Psoas muscle (tissue), 8 donors: ENCODE results near the gene PRRG1. TPM values are rescaled to one million over a fixed set of nuclear protein-coding genes. Genes with fewer than 3 reads are reported as not detected.
A peak's percentile ranks its signal among the peaks of the same experiment; 100 is the strongest.
"Not testable (repeated sequence)": the region's sequence is repeated elsewhere in the genome, so short reads cannot be mapped to it uniquely, and the experiment has no call there.

Source experiments
- ATAC-seq, 4 donors: fragments of 200-7000 bp; cut with Tn5 transposase; one replicate each; pipeline ENCODE4 v1.9.1; 2020; ENCODE audit warnings: moderate library complexity in 3 of 4, mild to moderate bottlenecking in 2 of 4
- DNase-seq, 2 donors: peaks; one replicate each; pipeline ENCODE4 v3.0.0-alpha.2; 2020
- H3K27ac ChIP-seq: fragments of 200-600 bp; one replicate; pipeline ENCODE4 v1.8.0; 2022
- H3K27me3 ChIP-seq, 3 donors: fragments of 200-600 bp in 1 of 3; one replicate each; pipeline versions ENCODE4 v1.6.1 to v1.8.0; 2013 to 2022; ENCODE audit warnings: low read length in 2 of 3, mild to moderate bottlenecking in 2 of 3, moderate library complexity in 1 of 3; ENCODE audit not compliant: insufficient read depth in 3 of 3
- H3K36me3 ChIP-seq, 2 donors: fragments of 200-600 bp in 1 of 2; one replicate each; pipeline versions ENCODE4 v1.6.1 to v1.8.0; 2013 to 2022; ENCODE audit warnings: low read depth in 1 of 2, mild to moderate bottlenecking in 1 of 2, moderate library complexity in 1 of 2; ENCODE audit not compliant: insufficient read depth in 1 of 2
- H3K4me1 ChIP-seq: fragments of 200-600 bp; one replicate; pipeline ENCODE4 v1.8.0; 2022
- H3K4me3 ChIP-seq: fragments of 200-600 bp; one replicate; pipeline ENCODE4 v1.8.0; 2022; ENCODE audit warnings: mild to moderate bottlenecking
- H3K9me3 ChIP-seq: fragments of 200-600 bp; one replicate; pipeline ENCODE4 v1.8.0; 2022
- WGBS, 3 donors: extraction: QIAGEN DNeasy Blood & Tissue Kit; methylation state at CpG; one replicate each; pipeline versions ENCODE4 v1.1.6 to v1.1.7; 2013; 5-methylcytosine and 5-hydroxymethylcytosine counted together
- intact Hi-C, 2 donors: fragments of 100-400 bp; cut with DNase I; formaldehyde crosslinking; loops; one replicate each; pipeline versions ENCODE4 v1.11.0 to v1.14.2; 2022
- polyA plus RNA-seq, 3 donors: library from polyadenylated mRNA; stranded (reverse); fragments of 200-250 nt; gene quantifications; one replicate each; pipeline ENCODE4 v1.2.3, GENCODE V29; 2013
- total RNA-seq, 4 donors: library from RNA; stranded (reverse); fragmentation: NEBNext Ultra II Directional in 2 of 4; extraction: Animal tissue kit (Norgen Biotek cat#: 25700) in 2 of 4; gene quantifications; one replicate each; pipeline versions ENCODE4 v1.2.1 to v1.2.4, GENCODE V29; 2021 to 2023
- TF ChIP-seq, protein P1 (sequence below): fragments of 200-600 bp; IDR thresholded peaks from one replicate; pipeline ENCODE4 v1.8.0; 2022; ENCODE audit warnings: antibody characterized with exemption
- donor health status: healthy with polysubstance abuse.
- donor health status: DM: no; HTN: no; CAD: no; lungs with moderate emphysema.
- donor health status: Bipolar disorder and iron deficiency.
- donor health status: healthy.
- donor health status: DM: yes; HTN: yes; CAD: no.
- donor health status: DM: no; HTN: no; CAD: no.
- donor health status: DM: no; HTN: no; CAD: no.
- donor health status: DM: yes; HTN: yes; CAD: no.

PRRG1 gene
- total and polyA plus RNA-seq, 7 donors: 2.5 to 21.3 (median 8.8) TPM

GRCh38 chrX:37424000-37424429 is 74.9 kb downstream of the PRRG1 start:
- TF ChIP-seq, protein P1, sequence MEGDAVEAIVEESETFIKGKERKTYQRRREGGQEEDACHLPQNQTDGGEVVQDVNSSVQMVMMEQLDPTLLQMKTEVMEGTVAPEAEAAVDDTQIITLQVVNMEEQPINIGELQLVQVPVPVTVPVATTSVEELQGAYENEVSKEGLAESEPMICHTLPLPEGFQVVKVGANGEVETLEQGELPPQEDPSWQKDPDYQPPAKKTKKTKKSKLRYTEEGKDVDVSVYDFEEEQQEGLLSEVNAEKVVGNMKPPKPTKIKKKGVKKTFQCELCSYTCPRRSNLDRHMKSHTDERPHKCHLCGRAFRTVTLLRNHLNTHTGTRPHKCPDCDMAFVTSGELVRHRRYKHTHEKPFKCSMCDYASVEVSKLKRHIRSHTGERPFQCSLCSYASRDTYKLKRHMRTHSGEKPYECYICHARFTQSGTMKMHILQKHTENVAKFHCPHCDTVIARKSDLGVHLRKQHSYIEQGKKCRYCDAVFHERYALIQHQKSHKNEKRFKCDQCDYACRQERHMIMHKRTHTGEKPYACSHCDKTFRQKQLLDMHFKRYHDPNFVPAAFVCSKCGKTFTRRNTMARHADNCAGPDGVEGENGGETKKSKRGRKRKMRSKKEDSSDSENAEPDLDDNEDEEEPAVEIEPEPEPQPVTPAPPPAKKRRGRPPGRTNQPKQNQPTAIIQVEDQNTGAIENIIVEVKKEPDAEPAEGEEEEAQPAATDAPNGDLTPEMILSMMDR: no peak
- Histone ChIP-seq H3K27ac (peak overlapping the region; percentile 39), H3K36me3 (no peaks in the 10 kb centered on the region), H3K4me1 (peaks cover 3% of the 10 kb centered on the region), H3K9me3 (no peaks in the 10 kb centered on the region), H3K4me3 (no peak overlapping the region), H3K27me3 (no peaks in the 10 kb centered on the region)
- DNase-seq (no peak), ATAC-seq (no peak)
- intact Hi-C loops: loop anchor here in 1 of 2 donors (10.0 kb wide), 1 partner anchor 69 kb away; no protein-coding TSS in a partner anchor

- DNase-seq (no peak), ATAC-seq (peak; percentile 73 to 92 (median 86))
- Histone ChIP-seq H3K27me3 (no peaks in the 10 kb centered on the region), H3K9me3 (no peaks in the 10 kb centered on the region), H3K36me3 (no peaks in the 10 kb centered on the region), H3K27ac (peak overlapping the region; percentile 39), H3K4me1 (peaks cover 3% of the 10 kb centered on the region), H3K4me3 (no peak overlapping the region)
- intact Hi-C loops: loop anchor here in 1 of 2 donors (10.0 kb wide), 1 partner anchor 71 kb away; no protein-coding TSS in a partner anchor
- 35 to 45% (median 41%) methylated on average over 1 of the region's 1 CpG for WGBS, 3 donors
- TF ChIP-seq, protein P1: no peak
Observed at GRCh38 chrX:37425370-37425769, 76.2 kb downstream of the PRRG1 start.

GRCh38 chrX:37428962-37429361 is 79.8 kb downstream of the PRRG1 start:
- not testable (repeated sequence) for H3K4me3 ChIP-seq, DNase-seq, H3K9me3 ChIP-seq, ATAC-seq, H3K27me3 ChIP-seq, H3K4me1 ChIP-seq, H3K27ac ChIP-seq, H3K36me3 ChIP-seq
- intact Hi-C loops: loop anchor here in 1 of 2 donors (10.0 kb wide), 1 partner anchor 74 kb away; no protein-coding TSS in a partner anchor
- 51 to 92% (median 87%) methylated on average over 2 of the region's 2 CpGs for WGBS, 3 donors

GRCh38 chrX:37434362-37434761 is 85.2 kb downstream of the PRRG1 start:
- Histone ChIP-seq H3K4me3 (no peak overlapping the region), H3K36me3 (no peaks in the 10 kb centered on the region), H3K9me3 (no peaks in the 10 kb centered on the region), H3K4me1 (no peaks in the 10 kb centered on the region), H3K27ac (no peak overlapping the region), H3K27me3 (no peaks in the 10 kb centered on the region)
- intact Hi-C loops: no loop called here
- 96 to 100% (median 97%) methylated on average over 1 of the region's 1 CpG for WGBS, 3 donors
- ATAC-seq (no peak), DNase-seq (no peak)
- TF ChIP-seq, protein P1: no peak

GRCh38 chrX:37437160-37437559 is 88.0 kb downstream of the PRRG1 start:
- TF ChIP-seq, protein P1: no peak
- no peak for DNase-seq
- intact Hi-C loops: no loop called here
- Histone ChIP-seq H3K36me3 (no peaks in the 10 kb centered on the region), H3K4me3 (no peak overlapping the region), H3K9me3 (no peaks in the 10 kb centered on the region), H3K27me3 (no peaks in the 10 kb centered on the region), H3K4me1 (no peaks in the 10 kb centered on the region), H3K27ac (no peak overlapping the region)
- ATAC-seq: peak in 3 of 4 donors; percentile 46 to 64 (median 61)
- 13 to 54% (median 24%) methylated on average over 1 of the region's 1 CpG for WGBS, 3 donors
